Hematopoietic multipotent progenitor cell treated with erythropoietin and hydrocortisone succinate and interleukin-3 and kit ligand, for 15 days (in vitro differentiated cells): ENCODE measurements around the gene STRBP.

Source experiments
- DNase-seq: peaks from one replicate; pipeline ENCODE4 v3.0.0-alpha.2; 2015; ENCODE audit warnings: low spot score

The STRBP gene

DNA sequence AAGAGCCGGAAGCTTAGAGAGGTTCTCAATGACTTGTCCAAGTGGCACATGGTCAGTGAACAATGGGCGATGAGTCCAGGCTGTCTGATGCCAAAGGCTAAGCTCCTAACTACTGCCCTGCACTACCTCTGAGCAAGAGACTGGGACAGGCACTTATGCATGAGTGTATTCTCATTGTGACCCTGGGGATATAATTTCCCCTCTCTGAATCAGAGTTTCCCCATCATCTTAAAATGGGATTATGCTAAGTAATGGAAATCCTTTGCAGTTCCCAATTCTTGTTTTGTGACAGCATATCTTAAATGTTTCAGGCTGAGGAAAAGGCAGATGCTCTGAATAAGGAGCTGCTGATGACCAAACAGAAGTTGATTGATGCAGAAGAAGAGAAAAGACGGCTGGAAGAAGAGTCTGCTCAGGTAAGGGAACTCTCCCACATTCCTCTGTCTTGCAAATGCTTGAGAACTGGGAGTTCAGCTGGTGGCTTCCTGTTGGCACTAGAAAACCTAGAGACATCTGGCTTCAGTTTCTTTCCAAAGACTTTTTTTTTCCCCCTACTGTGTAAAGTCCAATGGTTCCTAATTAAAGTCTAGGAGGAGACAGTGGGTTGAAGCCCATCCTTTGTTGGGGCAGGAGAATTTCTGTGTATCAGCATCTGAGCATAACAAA lies 170.8 kb downstream of the STRBP start:
- no peak for DNase-seq

DNA sequence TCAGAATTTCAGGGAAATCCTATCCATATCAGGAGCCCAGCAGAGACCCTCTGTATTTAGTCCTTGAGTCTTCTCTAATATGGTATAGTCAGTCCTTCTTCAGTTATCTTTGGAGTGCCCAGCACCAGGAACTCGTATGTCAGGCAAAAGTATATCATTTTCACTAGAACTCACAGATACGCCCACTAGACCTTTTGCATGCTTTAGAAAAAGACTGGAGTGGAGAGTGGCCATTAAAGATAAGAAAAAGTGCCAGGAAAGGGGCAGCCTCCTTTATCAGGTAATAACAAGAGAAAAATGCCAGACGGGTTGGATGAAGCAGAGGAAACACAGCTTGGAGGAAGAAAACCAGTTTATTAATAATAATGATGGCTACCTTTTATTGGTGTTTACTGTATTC lies 171.4 kb downstream of the STRBP start:
- peak; percentile 43 for DNase-seq

DNA sequence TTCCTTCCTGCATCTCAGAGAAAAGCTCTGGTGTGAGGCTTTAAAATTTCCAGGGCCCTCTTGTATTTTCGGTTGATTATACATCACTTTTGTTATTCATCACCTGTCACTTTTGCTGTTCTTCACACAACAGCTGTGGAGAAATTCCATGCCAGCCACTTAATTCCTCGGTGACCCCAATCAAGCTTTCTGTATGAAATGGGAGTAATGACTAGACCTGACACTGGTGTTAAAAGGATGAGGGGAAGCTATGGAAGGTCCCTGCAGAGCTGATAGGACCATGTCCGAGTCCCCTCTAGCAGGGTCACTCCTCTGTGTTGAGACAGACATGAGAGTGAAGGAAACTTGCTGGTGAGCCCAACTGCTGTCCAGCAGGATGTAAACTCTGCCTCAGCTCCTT lies 175.2 kb downstream of the STRBP start:
- DNase-seq, result no peak

DNA sequence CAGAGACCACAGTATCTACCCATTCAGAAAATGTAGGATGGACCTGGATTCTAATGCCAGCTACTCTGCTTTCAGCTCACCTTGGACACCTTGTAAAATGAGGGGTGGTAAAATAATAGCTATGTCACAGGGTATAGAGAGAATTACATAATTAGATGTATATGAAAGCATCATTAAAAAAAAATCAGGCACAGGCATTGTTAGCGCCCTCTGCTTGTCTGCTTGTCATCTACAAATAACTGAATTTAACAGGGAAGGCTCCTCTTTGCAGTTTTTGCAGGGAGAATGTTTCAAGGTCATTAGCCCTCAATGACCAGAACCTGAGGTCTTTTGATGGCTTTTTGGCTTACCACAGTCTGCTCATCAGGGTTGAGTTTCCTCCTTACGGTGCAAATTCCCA lies 176.9 kb downstream of the STRBP start:
- no peak for DNase-seq

DNA sequence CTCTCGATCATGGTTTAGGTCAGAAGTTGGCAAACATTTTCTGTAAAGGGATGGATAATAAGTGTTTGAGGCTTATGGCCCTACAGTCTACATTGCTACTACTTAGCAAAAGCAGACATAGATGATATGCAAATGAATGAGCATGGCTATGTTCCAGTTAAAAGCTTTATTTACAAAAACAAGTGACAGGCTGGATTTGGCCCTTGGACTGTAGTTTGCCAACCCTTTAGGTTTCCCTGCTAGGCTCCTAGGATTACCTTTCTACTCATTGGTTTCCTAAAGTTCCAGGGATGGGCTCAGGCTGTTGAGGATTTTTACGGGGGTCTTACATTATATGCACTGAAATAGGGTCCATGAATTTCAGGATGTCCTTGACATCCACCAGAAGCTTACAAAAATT lies 177.4 kb downstream of the STRBP start:
- DNase-seq, result no peak

DNA sequence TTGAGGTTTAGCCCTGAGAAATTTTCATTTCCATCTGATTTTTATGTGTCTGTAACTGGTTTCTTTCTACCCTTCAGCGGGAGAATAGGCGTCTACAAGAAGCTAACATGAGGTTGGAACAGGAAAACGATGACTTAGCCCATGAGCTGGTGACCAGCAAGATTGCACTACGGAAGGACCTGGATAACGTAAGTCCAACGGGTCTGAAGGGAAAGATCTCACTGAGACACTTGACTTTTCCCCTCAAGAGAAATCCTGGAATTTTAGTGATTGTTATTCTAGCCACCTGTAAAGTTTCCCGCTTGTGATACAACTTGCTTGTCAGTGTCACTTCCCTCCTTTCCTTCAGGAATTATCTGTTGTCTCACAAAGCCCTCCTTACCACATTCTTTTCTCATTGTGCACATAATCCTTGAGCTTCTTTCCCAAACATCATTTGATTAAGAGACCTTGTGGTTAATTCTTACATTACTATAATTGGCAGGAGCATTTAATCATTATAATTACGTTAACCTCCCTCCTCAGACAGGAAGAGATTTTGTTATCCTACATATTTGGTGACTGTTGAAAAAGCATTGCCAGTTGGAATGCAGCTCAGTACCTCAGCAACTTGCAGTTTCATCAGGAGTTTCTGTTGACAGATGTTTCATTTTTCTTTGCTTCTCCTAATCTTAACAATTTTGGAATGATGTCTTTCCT lies 178.0 kb downstream of the STRBP start:
- no peak for DNase-seq

DNA sequence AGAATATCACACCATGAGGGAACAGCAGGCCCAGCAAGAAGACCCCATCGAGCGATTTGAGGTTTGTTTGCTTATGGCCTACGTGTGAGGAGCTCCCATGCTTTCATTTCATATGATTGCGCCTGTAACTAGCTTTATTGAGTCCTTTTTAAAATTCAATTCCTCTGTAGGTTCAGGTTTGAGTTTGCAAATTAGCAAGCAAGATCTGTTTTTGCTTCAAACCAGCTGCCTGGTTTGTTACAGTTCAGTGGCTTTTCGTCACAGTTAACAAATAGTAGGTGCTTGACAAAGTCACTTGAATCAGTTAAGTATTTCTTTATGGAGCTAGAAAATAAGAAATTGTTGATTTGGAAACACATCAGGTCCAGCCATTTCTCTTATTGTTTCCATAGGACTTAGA lies 178.6 kb downstream of the STRBP start:
- DNase-seq, result no peak

DNA sequence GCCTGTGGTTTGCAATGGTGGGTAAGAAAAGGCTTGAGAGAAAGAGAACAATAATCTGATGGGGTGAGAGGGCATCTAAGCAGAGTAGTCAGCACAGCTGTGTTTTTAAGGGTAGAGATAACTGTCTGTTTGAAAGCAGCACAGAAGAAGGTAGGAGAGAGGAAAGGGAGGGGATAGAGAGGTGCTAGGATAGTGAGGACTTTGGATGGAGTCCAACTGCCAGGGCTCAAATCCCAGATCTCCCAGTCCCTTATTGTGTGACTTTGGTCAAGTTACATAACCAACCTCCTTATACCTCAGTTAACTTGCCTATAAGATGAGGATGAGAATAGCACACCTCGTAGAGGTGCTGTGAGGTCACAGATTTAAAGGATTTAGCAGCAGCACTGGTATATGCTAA lies 179.3 kb downstream of the STRBP start:
- DNase-seq, result no peak

DNA sequence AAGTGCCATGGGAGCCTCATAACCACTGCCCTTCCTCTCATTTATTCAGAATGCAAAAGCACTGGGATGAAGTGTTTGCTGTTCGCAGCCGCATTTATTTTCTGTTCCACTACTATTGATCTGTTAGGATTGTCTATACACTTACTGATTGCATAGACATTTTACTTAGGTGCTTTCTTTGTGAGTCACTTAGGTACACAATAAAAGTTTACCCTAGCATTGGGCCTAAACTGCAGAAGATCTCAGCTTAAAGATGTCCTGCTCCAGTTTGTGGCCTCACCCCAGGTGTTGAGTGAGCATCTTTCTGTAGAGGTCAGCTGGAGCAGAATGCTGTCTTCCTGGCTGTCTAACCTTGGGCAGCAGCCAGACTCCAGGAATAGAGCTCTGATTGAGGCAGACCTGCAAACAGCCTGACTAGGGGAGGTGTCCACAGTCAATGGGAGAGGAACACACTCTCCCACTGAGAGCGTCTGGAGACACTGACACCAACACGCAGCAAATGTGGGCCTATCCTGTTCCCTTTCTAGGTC lies 181.0 kb downstream of the STRBP start:
- no peak for DNase-seq

DNA sequence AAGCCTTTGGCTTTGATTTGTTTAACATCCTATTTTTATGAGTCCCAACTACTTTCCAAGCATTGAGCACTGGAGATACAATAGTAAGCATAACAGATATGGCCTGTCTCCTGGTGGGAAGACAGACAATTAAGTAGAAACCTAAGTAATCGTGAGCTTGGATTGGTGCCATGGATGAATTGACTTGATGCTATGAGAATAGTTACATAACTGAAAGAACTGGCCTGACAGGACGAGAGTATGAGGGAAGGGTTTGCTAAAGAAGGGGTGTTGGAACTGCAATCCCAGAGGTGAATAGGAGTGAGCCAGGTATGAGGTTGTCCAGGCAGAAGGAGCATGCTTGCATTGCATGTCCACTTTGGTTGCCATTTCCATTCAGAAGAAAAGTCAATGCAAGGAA lies 182.5 kb downstream of the STRBP start:
- no peak for DNase-seq

DNA sequence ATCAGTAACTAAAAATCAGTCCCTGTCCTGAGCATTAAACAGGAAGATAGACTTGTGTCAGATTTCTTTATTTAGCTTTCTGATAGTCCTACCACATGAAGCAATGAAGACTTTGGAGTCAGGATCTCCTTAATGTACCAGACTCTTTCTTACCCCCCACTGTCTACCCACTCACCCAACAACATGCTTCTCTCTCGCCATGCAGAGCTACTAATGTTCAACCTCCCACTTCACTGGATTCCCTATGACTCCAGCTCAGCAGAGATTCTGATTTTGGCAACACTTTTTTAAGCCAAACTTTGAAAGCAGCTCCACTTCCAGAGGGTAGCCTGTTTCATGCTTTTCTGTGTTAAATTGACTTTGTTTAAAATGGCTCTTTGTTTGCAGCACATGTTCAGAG lies 184.1 kb downstream of the STRBP start:
- no peak for DNase-seq

DNA sequence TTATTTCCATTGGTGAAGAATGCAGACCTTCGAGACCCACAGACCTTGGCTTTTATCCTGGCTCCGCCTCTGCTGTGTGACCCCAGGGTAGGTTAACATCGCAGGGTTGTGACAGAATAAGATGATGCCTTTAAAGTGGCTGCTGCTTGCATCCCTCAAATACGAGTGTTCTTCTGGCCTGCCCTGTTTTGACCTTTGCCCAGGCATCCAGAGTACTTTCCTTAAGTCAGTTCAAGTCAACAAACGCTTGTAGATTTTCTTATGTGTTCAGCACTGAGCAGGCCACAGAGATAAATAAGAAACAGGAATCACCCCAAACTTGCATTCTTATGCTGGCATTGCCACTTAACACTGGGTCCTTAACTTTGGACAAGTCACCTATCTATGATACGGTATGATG lies 184.7 kb downstream of the STRBP start:
- no peak for DNase-seq

DNA sequence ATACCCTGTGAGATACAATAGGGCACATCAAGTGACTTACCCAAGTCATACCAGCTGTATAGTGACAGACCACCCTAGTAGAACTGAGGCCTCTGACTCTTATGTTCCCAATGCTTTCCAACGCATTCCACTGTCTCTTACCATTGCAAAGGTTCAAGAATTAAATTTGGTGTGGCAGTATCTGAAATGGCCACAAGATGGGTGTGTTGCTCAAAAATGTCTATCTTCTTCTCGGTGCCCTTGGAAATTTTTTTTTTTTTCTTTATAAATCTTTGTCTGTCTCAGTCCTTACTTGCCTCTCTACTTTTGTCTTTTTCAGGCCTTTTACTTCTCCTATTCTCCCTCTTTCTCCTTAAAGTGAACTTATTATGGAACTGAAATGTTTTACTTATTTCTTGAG lies 186.6 kb downstream of the STRBP start:
- peak; percentile 58 for DNase-seq

DNA sequence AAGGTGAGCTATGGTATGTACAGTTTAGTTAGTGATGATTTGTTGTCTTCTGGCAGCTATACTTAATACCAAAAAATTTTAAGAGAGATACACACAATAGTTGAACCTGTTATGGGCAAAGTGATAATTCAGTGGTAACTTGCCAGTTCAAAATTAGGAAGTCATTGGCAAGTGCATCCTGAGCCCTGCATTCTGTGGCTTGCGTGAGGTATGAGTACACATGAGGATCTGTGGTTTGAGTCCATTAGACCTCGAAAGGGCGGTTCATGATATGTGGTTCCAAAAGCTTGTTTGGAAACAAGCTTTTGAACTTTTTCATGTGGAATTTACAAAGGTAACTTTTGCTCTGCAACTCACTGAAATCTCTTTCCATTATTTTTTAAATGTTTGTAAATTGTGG lies 187.9 kb downstream of the STRBP start:
- no peak for DNase-seq

DNA sequence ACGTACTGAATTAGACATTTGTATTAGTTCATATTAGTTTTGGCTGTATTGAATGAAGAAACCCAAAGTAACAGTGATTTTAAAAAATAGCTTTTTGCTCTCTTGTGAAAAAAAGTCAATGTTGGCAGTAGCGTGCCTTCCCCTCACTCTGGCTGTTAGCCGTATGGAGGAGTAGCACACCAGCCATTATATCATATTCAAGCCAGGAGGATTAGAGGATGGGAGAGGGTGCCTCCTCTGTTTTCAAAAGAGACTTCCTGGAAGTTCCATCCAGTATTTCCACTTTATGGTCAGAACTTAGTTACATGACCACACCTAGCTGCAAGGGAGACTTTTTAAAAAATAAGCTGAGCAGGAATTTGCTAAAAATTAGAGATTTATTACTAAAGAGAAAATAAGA lies 193.8 kb downstream of the STRBP start:
- DNase-seq, result no peak

DNA sequence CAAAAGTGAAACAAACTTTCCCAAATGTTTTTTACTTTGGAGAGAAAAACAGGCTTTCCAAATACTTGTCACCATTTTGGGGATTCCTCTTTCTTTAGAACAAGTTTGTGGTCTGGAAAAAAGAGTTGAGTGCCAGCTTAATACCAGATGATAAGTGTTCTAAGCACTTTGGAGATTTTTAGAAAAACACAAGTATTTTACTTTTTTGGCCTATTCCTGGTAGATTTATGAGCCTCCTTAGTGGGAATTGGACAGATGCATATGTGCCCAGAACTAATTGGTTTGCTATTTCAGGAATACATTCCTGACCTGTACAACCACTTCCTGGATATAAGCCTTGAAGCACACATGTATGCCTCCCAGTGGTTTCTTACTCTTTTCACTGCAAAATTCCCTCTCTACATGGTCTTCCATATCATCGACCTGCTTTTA lies 194.4 kb downstream of the STRBP start:
- no peak for DNase-seq

DNA sequence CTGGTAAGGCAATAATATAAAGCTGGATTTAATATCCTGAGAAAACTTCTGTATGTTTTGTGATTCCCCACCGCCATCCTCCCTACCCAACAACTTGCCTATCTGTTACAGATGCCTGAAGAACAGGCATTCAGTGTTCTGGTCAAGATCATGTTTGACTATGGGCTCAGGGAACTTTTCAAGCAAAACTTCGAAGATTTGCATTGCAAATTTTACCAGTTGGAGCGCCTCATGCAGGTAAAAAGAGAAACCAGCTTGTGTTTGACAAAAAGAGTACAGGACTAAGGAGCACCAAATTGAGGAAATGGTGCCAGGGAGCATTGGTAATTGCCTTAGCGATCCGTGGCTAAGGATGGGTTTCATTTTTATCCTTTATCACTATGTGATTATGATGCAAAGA lies 194.9 kb downstream of the STRBP start:
- no peak for DNase-seq

DNA sequence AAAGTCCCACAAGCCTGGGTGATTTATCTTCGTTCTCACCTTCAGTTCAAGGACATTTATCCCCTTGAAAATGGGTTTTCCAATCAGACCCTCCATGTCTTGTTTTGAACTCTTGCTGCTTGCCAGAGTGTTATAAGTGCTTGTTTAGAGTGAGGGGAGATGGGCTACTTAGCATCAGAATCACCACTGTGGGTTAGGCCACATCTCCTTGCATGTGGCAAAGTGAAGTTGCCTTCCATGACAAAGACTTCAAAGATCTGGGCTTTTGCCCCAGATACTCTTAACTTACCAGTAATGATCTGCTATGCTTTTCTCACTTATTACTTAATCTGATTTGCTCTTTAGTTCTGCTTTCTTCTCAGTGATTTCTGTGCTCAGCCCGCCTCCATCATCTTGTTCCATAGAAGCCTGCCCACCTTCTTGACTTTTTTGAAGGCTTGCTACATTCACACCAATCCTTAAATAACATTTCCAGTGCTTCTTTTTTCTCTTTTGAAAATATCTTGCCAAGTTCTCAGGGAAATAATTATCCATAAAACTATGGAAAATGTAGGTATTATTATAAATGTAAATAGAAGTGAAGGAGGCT lies 195.9 kb downstream of the STRBP start:
- DNase-seq, result no peak
